Fibroblast of skin of right biceps (primary cell): ENCODE data around the gene AK8.
"Not testable (repeated sequence)": the region's sequence is repeated elsewhere in the genome, so short reads cannot be mapped to it uniquely, and the experiment has no call there.

ENCODE experiments used
- DNase-seq: peaks from one replicate; pipeline ENCODE4 v3.0.0-alpha.2; 2013

AK8 gene

GRCh38 chr9:132740526-132741309 is 137.4 kb downstream of the AK8 start:
- DNase-seq: no peak

GRCh38 chr9:132739710-132740310 is 138.3 kb downstream of the AK8 start:
- no peak for DNase-seq

- DNase-seq: peak; percentile 12
Measured at GRCh38 chr9:132733260-132733815, 144.7 kb downstream of the AK8 start.

- no peak for DNase-seq
Measured at GRCh38 chr9:132732326-132733259, 145.5 kb downstream of the AK8 start.

- DNase-seq: no peak
Measured at GRCh38 chr9:132731230-132731629, 146.9 kb downstream of the AK8 start.

GRCh38 chr9:132730054-132731033 is 147.7 kb downstream of the AK8 start:
- DNase-seq: no peak

- DNase-seq: no peak
Measured at GRCh38 chr9:132729235-132729890, 148.7 kb downstream of the AK8 start.

GRCh38 chr9:132728497-132728896 is 149.6 kb downstream of the AK8 start:
- DNase-seq: no peak

- DNase-seq: no peak
Measured at GRCh38 chr9:132728071-132728470, 150.0 kb downstream of the AK8 start.

GRCh38 chr9:132726576-132727130 is 151.4 kb downstream of the AK8 start:
- no peak for DNase-seq

- no peak for DNase-seq
Measured at GRCh38 chr9:132725306-132725705, 152.8 kb downstream of the AK8 start.

GRCh38 chr9:132723809-132724208 is 154.3 kb downstream of the AK8 start:
- no peak for DNase-seq

- no peak for DNase-seq
Measured at GRCh38 chr9:132722564-132723065, 155.5 kb downstream of the AK8 start.

- DNase-seq: no peak
Measured at GRCh38 chr9:132721661-132722060, 156.4 kb downstream of the AK8 start.

GRCh38 chr9:132718381-132718928 is 159.6 kb downstream of the AK8 start:
- DNase-seq: not testable (repeated sequence)

GRCh38 chr9:132717326-132717945 is 160.6 kb downstream of the AK8 start:
- no peak for DNase-seq

- DNase-seq: no peak
Measured at GRCh38 chr9:132716007-132716406, 162.1 kb downstream of the AK8 start.

- DNase-seq: no peak
Measured at GRCh38 chr9:132712753-132713152, 165.3 kb downstream of the AK8 start.

GRCh38 chr9:132711846-132712245 is 166.2 kb downstream of the AK8 start:
- DNase-seq: no peak

GRCh38 chr9:132711152-132711551 is 166.9 kb downstream of the AK8 start:
- DNase-seq: not testable (repeated sequence)
